GM12878 (cell line): ENCODE results near the gene CDC27. TPM values are rescaled to one million over a fixed set of nuclear protein-coding genes. Genes with fewer than 3 reads are reported as not detected.
A peak's percentile ranks its signal among the peaks of the same experiment; 100 is the strongest.

ENCODE experiments used
- BCL3 ChIP-seq: IDR thresholded peaks from 2 replicates; pipeline ENCODE4 v1.6.1; 2011; ENCODE audit warnings: borderline replicate concordance, low read depth, mild to moderate bottlenecking, moderate library complexity, low read length; ENCODE audit not compliant: insufficient read depth, poor library complexity, severe bottlenecking
- CBX3 ChIP-seq: fragments of 200-600 bp; sonication (generic); IDR thresholded peaks from 2 replicates; pipeline ENCODE4 v1.6.1; 2016; ENCODE audit warnings: low read depth, borderline replicate concordance
- EGR1 ChIP-seq, 2 experiments: IDR thresholded peaks; 1 replicate in 1 of 2; 2 replicates in 1 of 2; pipeline ENCODE4 v1.6.1; 2011 to 2012; ENCODE audit warnings: low read depth in 2 of 2, low read length in 2 of 2, borderline replicate concordance in 1 of 2, mild to moderate bottlenecking in 1 of 2, moderate library complexity in 1 of 2
- GATAD2B ChIP-seq: fragments of 450-650 bp; conservative IDR thresholded peaks from 2 replicates; pipeline ENCODE4 v1.6.1; 2017; ENCODE audit warnings: low read depth, mild to moderate bottlenecking, moderate library complexity
- HDAC2 ChIP-seq: fragments of 200-600 bp; sonication (generic); IDR thresholded peaks from 2 replicates; pipeline ENCODE4 v1.6.1; 2017
- IKZF1 ChIP-seq: fragments of 450-650 bp; conservative IDR thresholded peaks from 2 replicates; pipeline ENCODE4 v1.6.1; 2017; ENCODE audit warnings: antibody characterized with exemption, mild to moderate bottlenecking
- IRF4 ChIP-seq: IDR thresholded peaks from 2 replicates; pipeline ENCODE4 v1.6.1; 2011; ENCODE audit warnings: low read depth, low read length
- JUNB ChIP-seq: IDR thresholded peaks from 2 replicates; pipeline ENCODE4 v1.6.1; 2016; ENCODE audit warnings: antibody characterized with exemption, mild to moderate bottlenecking
- JUND ChIP-seq: IDR thresholded peaks from 2 replicates; pipeline ENCODE4 v1.6.1; 2012; ENCODE audit warnings: low read depth, mild to moderate bottlenecking, low read length, improper control_type of control experiment, moderate library complexity
- MLLT1 ChIP-seq: fragments of 450-650 bp; IDR thresholded peaks from 2 replicates; pipeline ENCODE4 v1.6.1; 2016; ENCODE audit warnings: mild to moderate bottlenecking
- POLR2AphosphoS2 ChIP-seq: IDR thresholded peaks from 2 replicates; pipeline ENCODE4 v1.6.1; 2011; ENCODE audit warnings: low read depth, mild to moderate bottlenecking, low read length, improper control_type of control experiment, moderate library complexity
- POLR2AphosphoS5 ChIP-seq: IDR thresholded peaks from 2 replicates; pipeline ENCODE4 v1.6.1; 2011; ENCODE audit warnings: mild to moderate bottlenecking, low read length, inconsistent platforms
- RAD51 ChIP-seq: fragments of 450-650 bp; IDR thresholded peaks from 2 replicates; pipeline ENCODE4 v1.6.1; 2016; ENCODE audit warnings: moderate library complexity, mild to moderate bottlenecking, inconsistent platforms
- REST ChIP-seq: IDR thresholded peaks from 2 replicates; pipeline ENCODE4 v1.6.1; 2012; ENCODE audit warnings: mild to moderate bottlenecking, low read depth, low read length
- STAT1 ChIP-seq: fragments of 450-650 bp; conservative IDR thresholded peaks from 2 replicates; pipeline ENCODE4 v1.6.1; 2014; ENCODE audit warnings: antibody characterized with exemption, mild to moderate bottlenecking
- SUPT20H ChIP-seq: IDR thresholded peaks from 2 replicates; pipeline ENCODE4 v1.6.1; 2011; ENCODE audit warnings: low read depth, mild to moderate bottlenecking, low read length, moderate library complexity, borderline replicate concordance; ENCODE audit not compliant: control insufficient read depth
- SUZ12 ChIP-seq: fragments of 200-600 bp; sonication (generic); IDR thresholded peaks from one replicate; pipeline ENCODE4 v1.6.1; 2018; ENCODE audit warnings: antibody characterized with exemption, mild to moderate bottlenecking; ENCODE audit not compliant: unreplicated experiment
- TCF12 ChIP-seq: IDR thresholded peaks from 2 replicates; pipeline ENCODE4 v1.6.1; 2011; ENCODE audit warnings: low read depth, mild to moderate bottlenecking, low read length
- TCF7 ChIP-seq: IDR thresholded peaks from 2 replicates; pipeline ENCODE4 v1.6.1; 2014; ENCODE audit warnings: antibody characterized with exemption, borderline replicate concordance
- YBX1 ChIP-seq: fragments of 450-650 bp; IDR thresholded peaks from 2 replicates; pipeline ENCODE4 v1.6.1; 2016; ENCODE audit warnings: antibody characterized with exemption
- ZBTB40 ChIP-seq: fragments of 450-650 bp; IDR thresholded peaks from 2 replicates; pipeline ENCODE4 v1.6.1; 2016; ENCODE audit warnings: mild to moderate bottlenecking, moderate library complexity, borderline replicate concordance
- ZSCAN29 ChIP-seq: fragments of 450-650 bp; IDR thresholded peaks from 2 replicates; pipeline ENCODE4 v1.6.1; 2017; ENCODE audit warnings: mild to moderate bottlenecking, moderate library complexity
- polyA plus RNA-seq, 11 experiments: library from polyadenylated mRNA; depleted of rRNA in 4 of 11; unstranded in 6 of 11; stranded (reverse) in 5 of 11; fragments of >200 nt; fragmentation: Nextera tagmentation in 4 of 11; fragmentation: Illumina TruSeq in 1 of 11; extraction: Ambion mirVana in 4 of 11; extraction: Trizol in 1 of 11; gene quantifications; 1 replicate in 1 of 11; 2 replicates in 10 of 11; pipeline versions ENCODE4 v1.2.1 to v1.2.3, GENCODE V29; 2011 to 2016; ENCODE audit warnings: inconsistent platforms in 2 of 11, missing spikeins in 2 of 11, low read depth in 1 of 11
- total RNA-seq, 4 experiments: library from RNA; depleted of rRNA in 3 of 4; stranded (reverse); fragments of >200 nt in 3 of 4; fragmentation: Illumina TruSeq in 1 of 4; extraction: Trizol in 1 of 4; gene quantifications; 2 replicates each; pipeline versions ENCODE4 v1.2.1 to v1.2.3, GENCODE V29; 2013 to 2021

The CDC27 gene
- total and polyA plus RNA-seq, 10 of the 15 experiments (the other 5 are each of a cell fraction or from before 2014, with no cell fraction given), result 23.2 to 138 (median 97.8) TPM

GRCh38 chr17:47192554-47192953 lies 3.5 kb upstream of the CDC27 start (continued):
- TF ChIP-seq CBX3 (no peak), SUPT20H (no peak), JUNB (no peak), GATAD2B (0 out of 2 replicates have a peak, but pooled peaks have one; percentile 32), POLR2AphosphoS2 (no peak), TCF12 (peak; percentile 57; the same call in 1 of the 2 replicates), IKZF1 (peak; percentile 84), TCF7 (peak; percentile 87), MLLT1 (peak; percentile 95), EGR1 (IDR thresholded peaks at IDR 0.05; ENCODE audit: borderline replicate concordance in 1 of 2, low read depth in 2 of 2, low read length in 2 of 2) (no peak), SUZ12 (no peak), ZBTB40 (no peak), REST (no peak), JUND (no peak), IRF4 (no peak), ZSCAN29 (no peak), HDAC2 (no peak), STAT1 (no peak), RAD51 (0 out of 2 replicates have a peak, but pooled peaks have one; percentile 14), POLR2AphosphoS5 (no peak), YBX1 (no peak), BCL3 (no peak)
